H1 (cell line): ENCODE measurements around the gene PTBP3. TPM values are rescaled to one million over a fixed set of nuclear protein-coding genes. Genes with fewer than 3 reads are reported as not detected.

ENCODE experiments used
- CTCF ChIA-PET: fragments of 300-600 bp; sonication (Branson Sonifier 250); formaldehyde crosslinking; loops from one replicate; lab custom pipeline; 2021; ENCODE audit not compliant: partially characterized antibody; lab: Charles Lee
- POLR2A ChIA-PET: fragments of 300-600 bp; sonication (Branson Sonifier 250); formaldehyde crosslinking; loops from one replicate; lab custom pipeline; 2021; ENCODE audit warnings: inconsistent platforms; ENCODE audit not compliant: partially characterized antibody; lab: Charles Lee
- DNase-seq, 2 experiments: peaks; one replicate each; pipeline versions ENCODE4 v3.0.0 to v3.0.0-alpha.2; 2010 to 2022; ENCODE audit warnings: low spot score in 2 of 2, low read depth in 1 of 2, mixed read lengths in 1 of 2
- FAIRE-seq: peaks from 2 replicates; lab custom pipeline; 2011; peaks lifted over from hg19 to GRCh38; lab: Jason Lieb, UNC
- H2AFZ ChIP-seq: 2 replicates; pipeline ENCODE4 v1.8.1; 2012; ENCODE audit warnings: low read length, inconsistent platforms
- H2AK5ac ChIP-seq: 2 replicates; pipeline ENCODE4 v1.6.1; 2013; ENCODE audit warnings: low read depth, low read length
- H2BK120ac ChIP-seq: replicated peaks from 2 replicates; pipeline ENCODE3; 2013; ENCODE audit warnings: low read depth, low read length, inconsistent platforms
- H2BK12ac ChIP-seq: 2 replicates; pipeline ENCODE4 v1.6.1; 2013; ENCODE audit warnings: low read depth, low read length
- H2BK15ac ChIP-seq: 2 replicates; pipeline ENCODE4 v1.6.1; 2013; ENCODE audit warnings: low read length
- H2BK20ac ChIP-seq: 2 replicates; pipeline ENCODE4 v1.6.1; 2013; ENCODE audit warnings: low read length
- H2BK5ac ChIP-seq: 2 replicates; pipeline ENCODE4 v1.6.1; 2013; ENCODE audit warnings: low read depth, low read length
- H3K14ac ChIP-seq: 2 replicates; pipeline ENCODE4 v1.6.1; 2013; ENCODE audit warnings: inconsistent platforms; ENCODE audit not compliant: insufficient read length
- H3K18ac ChIP-seq: 2 replicates; pipeline ENCODE4 v1.6.1; 2013; ENCODE audit warnings: low read length; ENCODE audit errors: extremely low read depth
- H3K23ac ChIP-seq: 2 replicates; pipeline ENCODE4 v1.6.1; 2013; ENCODE audit warnings: inconsistent platforms; ENCODE audit not compliant: insufficient read length
- H3K23me2 ChIP-seq: 2 replicates; pipeline ENCODE4 v1.6.1; 2013; ENCODE audit warnings: low read depth, low read length
- H3K27ac ChIP-seq: 2 replicates; pipeline ENCODE4 v1.6.1; 2011; ENCODE audit warnings: low read depth, low read length, inconsistent platforms
- H3K27me3 ChIP-seq, 4 experiments: replicated peaks in 1 of 4; 1 replicate in 1 of 4; 2 replicates in 3 of 4; pipeline versions ENCODE4 v1.6.1 to v1.8.1; 2011 to 2013; ENCODE audit warnings: low read length in 3 of 4, mild to moderate bottlenecking in 3 of 4, inconsistent platforms in 2 of 4, mixed read lengths in 2 of 4, moderate library complexity in 1 of 4; ENCODE audit not compliant: control insufficient read depth in 3 of 4, insufficient read depth in 3 of 4; ENCODE audit errors: extremely low read depth in 1 of 4
- H3K36me3 ChIP-seq, 4 experiments: 2 replicates each; pipeline versions ENCODE4 v1.6.1 to v1.8.1; 2011 to 2013; ENCODE audit warnings: mild to moderate bottlenecking in 4 of 4, low read length in 3 of 4, moderate library complexity in 2 of 4, control low read depth in 1 of 4, inconsistent platforms in 1 of 4; ENCODE audit not compliant: insufficient read depth in 4 of 4, control insufficient read depth in 2 of 4
- H3K4ac ChIP-seq: replicated peaks from 2 replicates; pipeline ENCODE3; 2013; ENCODE audit warnings: low read length, low read depth, mixed read lengths, inconsistent platforms; ENCODE audit not compliant: insufficient read length
- H3K4me1 ChIP-seq, 4 experiments: replicated peaks in 1 of 4; 1 replicate in 1 of 4; 2 replicates in 3 of 4; pipeline versions ENCODE4 v1.6.1 to v1.8.1; 2011 to 2013; ENCODE audit warnings: low read length in 3 of 4, inconsistent platforms in 2 of 4, mixed read lengths in 1 of 4; ENCODE audit not compliant: insufficient read depth in 4 of 4, control insufficient read depth in 3 of 4
- H3K4me2 ChIP-seq, 2 experiments: 2 replicates each; pipeline versions ENCODE4 v1.6.1 to v1.8.1; 2011 to 2013; ENCODE audit warnings: low read depth in 2 of 2, low read length in 2 of 2, control low read depth in 1 of 2, inconsistent platforms in 1 of 2, mild to moderate bottlenecking in 1 of 2; ENCODE audit not compliant: insufficient read depth in 1 of 2
- H3K4me3 ChIP-seq, 4 experiments: fragments of 200-600, 300-600 bp in 1 of 4; sonication (generic), shearing (Covaris generic), sonication (Bioruptor Twin) in 1 of 4; 2 replicates each; pipeline versions ENCODE4 v1.5.1 to v1.8.1; 2011 to 2016; ENCODE audit warnings: low read length in 4 of 4, low read depth in 3 of 4, control low read depth in 2 of 4, inconsistent platforms in 2 of 4, mild to moderate bottlenecking in 2 of 4, mixed read lengths in 1 of 4, moderate library complexity in 1 of 4; ENCODE audit not compliant: insufficient read depth in 2 of 4; ENCODE audit errors: extremely low read depth in 1 of 4
- H3K56ac ChIP-seq: replicated peaks from 2 replicates; pipeline ENCODE3; 2013; ENCODE audit warnings: low read depth, mild to moderate bottlenecking, mixed read lengths, low read length, inconsistent platforms; ENCODE audit not compliant: insufficient read length
- H3K79me1 ChIP-seq: 2 replicates; pipeline ENCODE4 v1.6.1; 2013; ENCODE audit warnings: low read depth, low read length, control low read depth
- H3K79me2 ChIP-seq, 2 experiments: 2 replicates each; pipeline versions ENCODE4 v1.6.1 to v1.8.1; 2012 to 2013; ENCODE audit warnings: low read length in 2 of 2, mild to moderate bottlenecking in 2 of 2, inconsistent platforms in 1 of 2; ENCODE audit not compliant: insufficient read depth in 2 of 2, control insufficient read depth in 1 of 2
- H3K9ac ChIP-seq, 4 experiments: replicated peaks in 1 of 4; 1 replicate in 1 of 4; 2 replicates in 3 of 4; pipeline versions ENCODE4 v1.6.1 to v1.8.1; 2011 to 2013; ENCODE audit warnings: low read depth in 3 of 4, low read length in 3 of 4, control low read depth in 2 of 4, mild to moderate bottlenecking in 2 of 4, moderate library complexity in 2 of 4, inconsistent platforms in 1 of 4; ENCODE audit errors: extremely low read depth in 1 of 4
- H3K9me3 ChIP-seq, 2 experiments: 2 replicates each; pipeline versions ENCODE4 v1.6.1 to v1.8.1; 2012 to 2013; ENCODE audit warnings: mild to moderate bottlenecking in 2 of 2, moderate library complexity in 2 of 2, control low read depth in 1 of 2, inconsistent platforms in 1 of 2, low read depth in 1 of 2, low read length in 1 of 2, mixed read lengths in 1 of 2; ENCODE audit not compliant: insufficient read depth in 2 of 2
- H4K20me1 ChIP-seq, 2 experiments: replicated peaks in 1 of 2; 2 replicates each; pipeline versions ENCODE3 to v1.8.1; 2011 to 2013; ENCODE audit warnings: inconsistent platforms in 2 of 2, low read length in 2 of 2, mild to moderate bottlenecking in 1 of 2; ENCODE audit not compliant: insufficient read depth in 2 of 2, control insufficient read depth in 1 of 2
- H4K5ac ChIP-seq: 2 replicates; pipeline ENCODE4 v1.6.1; 2013; ENCODE audit warnings: low read length, low read depth, mixed read lengths, inconsistent platforms; ENCODE audit not compliant: insufficient read length
- H4K8ac ChIP-seq: 2 replicates; pipeline ENCODE4 v1.8.0; 2013; ENCODE audit warnings: mild to moderate bottlenecking, moderate library complexity, low read length, inconsistent platforms; ENCODE audit not compliant: insufficient read depth; ENCODE audit errors: extremely low read depth
- H4K91ac ChIP-seq: replicated peaks from 2 replicates; pipeline ENCODE3; 2013; ENCODE audit warnings: low read length, mixed read lengths, inconsistent platforms; ENCODE audit not compliant: insufficient read length
- ASH2L ChIP-seq: fragments of 200-600, 300-600 bp; sonication (generic); IDR thresholded peaks from one replicate; pipeline ENCODE4 v1.7.1; 2017; ENCODE audit warnings: low read length
- ATF3 ChIP-seq: IDR thresholded peaks from 2 replicates; pipeline ENCODE4 v1.6.1; 2011; ENCODE audit warnings: low read depth, mild to moderate bottlenecking, low read length; ENCODE audit not compliant: insufficient read depth
- EGR1 ChIP-seq: IDR thresholded peaks from 2 replicates; pipeline ENCODE4 v1.6.1; 2011; ENCODE audit warnings: low read depth, low read length, borderline replicate concordance
- KDM1A ChIP-seq: fragments of 200-600, 300-600 bp; sonication (generic); IDR thresholded peaks from 2 replicates; pipeline ENCODE4 v1.7.1; 2016; ENCODE audit warnings: mild to moderate bottlenecking, low read length, borderline replicate concordance
- KDM4A ChIP-seq: IDR thresholded peaks from one replicate; pipeline ENCODE4 v1.7.1; 2012; ENCODE audit warnings: low read depth, mild to moderate bottlenecking, moderate library complexity, low read length, inconsistent platforms; ENCODE audit not compliant: severe bottlenecking
- KDM5A ChIP-seq: fragments of 200-600 bp; IDR thresholded peaks from 2 replicates; pipeline ENCODE4 v1.7.1; 2012; ENCODE audit warnings: mild to moderate bottlenecking, low read length, inconsistent platforms, mixed read lengths
- RXRA ChIP-seq: IDR thresholded peaks from 2 replicates; pipeline ENCODE4 v1.6.1; 2011; ENCODE audit warnings: low read depth, mild to moderate bottlenecking, low read length, moderate library complexity; ENCODE audit not compliant: insufficient read depth
- SRF ChIP-seq: IDR thresholded peaks from 2 replicates; pipeline ENCODE4 v1.6.1; 2011; ENCODE audit warnings: mild to moderate bottlenecking, low read depth, low read length, moderate library complexity
- SUZ12 ChIP-seq: fragments of 200-600 bp; sonication (generic); IDR thresholded peaks from 2 replicates; pipeline ENCODE4 v1.6.1; 2012; ENCODE audit warnings: mild to moderate bottlenecking, inconsistent platforms, low read length, moderate library complexity, mixed read lengths
- ZNF274 ChIP-seq: IDR thresholded peaks from 2 replicates; pipeline ENCODE4 v1.7.0; 2012; ENCODE audit warnings: low read length, borderline replicate concordance; ENCODE audit errors: extremely low read depth
- WGBS, 2 experiments: shearing (Covaris generic) in 1 of 2; methylation state at CpG; one replicate each; pipeline versions ENCODE4 v1.1.6 to v1.1.7; 2013 to 2015; ENCODE audit warnings: low lambda C conversion rate in 2 of 2, mixed read lengths in 2 of 2, inconsistent platforms in 1 of 2, low coverage in 1 of 2, missing lambda C conversion rate in 1 of 2; ENCODE audit not compliant: insufficient replicate concordance in 2 of 2, insufficient coverage in 1 of 2, insufficient read length in 1 of 2; ENCODE audit errors: extremely low coverage in 1 of 2, missing lambda C conversion rate in 1 of 2; 5-methylcytosine and 5-hydroxymethylcytosine counted together
- polyA plus RNA-seq, 7 experiments: library from polyadenylated mRNA; depleted of rRNA in 3 of 7; stranded (reverse) in 5 of 7; unstranded in 2 of 7; fragments of >200 nt in 5 of 7; fragments of 200-250 nt in 2 of 7; gene quantifications; 1 replicate in 5 of 7; 2 replicates in 1 of 7; 4 replicates in 1 of 7; pipeline versions ENCODE4 v1.2.1 to v1.2.3, GENCODE V29; 2011 to 2013; ENCODE audit warnings: missing spikeins in 2 of 7, mixed read lengths in 2 of 7
- total RNA-seq: library from RNA; stranded (reverse); fragmentation: NEBNext Ultra II Directional; extraction: Animal tissue kit (Norgen Biotek cat#: 25700); gene quantifications from 2 replicates; pipeline ENCODE4 v1.2.1, GENCODE V29; 2021

The PTBP3 gene
- total and polyA plus RNA-seq, 2 of the 8 experiments (the other 6 are each of a cell fraction or from before 2014, with no cell fraction given): 51.0 to 124 TPM

GRCh38 chr9:112179816-112180215 lies 153.6 kb downstream of the PTBP3 start:
- DNase-seq: no peak
- no peak overlapping the region for H3K18ac ChIP-seq
- H2BK12ac ChIP-seq: no peak overlapping the region
- no peak overlapping the region for H2AK5ac ChIP-seq
- no peak for FAIRE-seq
- ChIA-PET POLR2A (interaction anchor here (1.1 kb wide), 1 partner anchor 14 kb away, joined by 3 read pairs; no protein-coding TSS in a partner anchor), CTCF (interaction anchor here (1.0 to 1.1 kb wide), 2 partner anchors 9 to 24 kb away, joined by 3 to 8 read pairs; no protein-coding TSS in a partner anchor)
- no peak overlapping the region for H2BK15ac ChIP-seq
- H4K5ac ChIP-seq: no peak overlapping the region
- no peak overlapping the region for H3K14ac ChIP-seq
- H3K79me1 ChIP-seq: no peaks in the 10 kb centered on the region
- H3K4me2 ChIP-seq: no peak overlapping the region
- H3K9me3 ChIP-seq: 0 out of 4 replicates have a peak, but pooled peaks cover 0 to 4% of the 10 kb centered on the region in 2 experiments
- no peak overlapping the region for H4K91ac ChIP-seq
- peaks cover 0 to 20% (median 9%) of the 10 kb centered on the region in 4 experiments; a peak in 5 of 7 replicates for H3K27me3 ChIP-seq
- H3K56ac ChIP-seq: no peak overlapping the region
- H3K23me2 ChIP-seq: peaks cover 8% of the 10 kb centered on the region
- H2BK120ac ChIP-seq: no peak overlapping the region
- no peak overlapping the region for H3K4ac ChIP-seq
- H3K4me1 ChIP-seq: peaks cover 0 to 10% (median 3%) of the 10 kb centered on the region in 4 experiments; a peak in 5 of 7 replicates
- H3K23ac ChIP-seq: no peak overlapping the region
- no peak overlapping the region for H3K9ac ChIP-seq
- no peak overlapping the region for H3K27ac ChIP-seq
- no peaks in the 10 kb centered on the region for H4K20me1 ChIP-seq
- H3K4me3 ChIP-seq: no peak overlapping the region
- 90% methylated on average over 4 of the region's 4 CpGs; no CpG with 5 or more reads in 1 of the 2 experiments for WGBS, 2 experiments
- H2BK20ac ChIP-seq: no peak overlapping the region
- no peaks in the 10 kb centered on the region for H3K36me3 ChIP-seq
- no peak overlapping the region for H4K8ac ChIP-seq
- H2BK5ac ChIP-seq: no peak overlapping the region
- no peak overlapping the region for H2AFZ ChIP-seq
- H3K79me2 ChIP-seq: no peaks in the 10 kb centered on the region
- no peak for TF ChIP-seq SRF
- TF ChIP-seq KDM1A: no peak
- TF ChIP-seq SUZ12: no peak
- TF ChIP-seq ZNF274: no peak
- no peak for TF ChIP-seq RXRA
- TF ChIP-seq ASH2L: no peak
- TF ChIP-seq KDM4A: no peak
- no peak for TF ChIP-seq ATF3
- TF ChIP-seq EGR1: no peak
- TF ChIP-seq KDM5A: no peak
